Heart left ventricle (tissue), 16 donors: ENCODE results near the gene RADX. TPM values are rescaled to one million over a fixed set of nuclear protein-coding genes. Genes with fewer than 3 reads are reported as not detected.
"Not testable (repeated sequence)": the region's sequence is repeated elsewhere in the genome, so short reads cannot be mapped to it uniquely, and the experiment has no call there.

Source experiments
- ATAC-seq, 4 donors: fragments of 200-7000 bp; cut with Tn5 transposase; one replicate each; pipeline ENCODE4 v1.9.1; 2020 to 2022; ENCODE audit warnings: moderate library complexity in 4 of 4, mild to moderate bottlenecking in 3 of 4, moderate number of reproducible peaks in 1 of 4
- DNase-seq, 5 donors: peaks; one replicate each; pipeline ENCODE4 v3.0.0-alpha.2; 2020
- H3K27ac ChIP-seq, 12 donors: fragments of 200-600 bp; sonication (generic) in 4 of 12; one replicate each; pipeline versions ENCODE4 v1.5.0 to v1.8.0; 2016 to 2022; ENCODE audit warnings: mild to moderate bottlenecking in 2 of 12
- H3K27me3 ChIP-seq, 9 donors: fragments of 200-600 bp; sonication (generic) in 2 of 9; one replicate each; pipeline versions ENCODE4 v1.5.1 to v1.8.0; 2016 to 2022; ENCODE audit warnings: mild to moderate bottlenecking in 3 of 9
- H3K36me3 ChIP-seq, 9 donors: fragments of 200-600 bp; sonication (generic) in 2 of 9; one replicate each; pipeline versions ENCODE4 v1.5.0 to v1.8.0; 2018 to 2022; ENCODE audit warnings: mild to moderate bottlenecking in 2 of 9
- H3K4me1 ChIP-seq, 12 donors: fragments of 200-600 bp; sonication (generic) in 4 of 12; one replicate each; pipeline versions ENCODE4 v1.5.0 to v1.8.0; 2016 to 2022; ENCODE audit warnings: mild to moderate bottlenecking in 3 of 12
- H3K4me3 ChIP-seq, 12 donors: fragments of 200-600 bp; sonication (generic) in 4 of 12; one replicate each; pipeline versions ENCODE4 v1.5.0 to v1.8.0; 2017 to 2022; ENCODE audit warnings: mild to moderate bottlenecking in 9 of 12, moderate library complexity in 4 of 12
- H3K9me3 ChIP-seq, 12 donors: fragments of 200-600 bp; sonication (generic) in 4 of 12; one replicate each; pipeline versions ENCODE4 v1.5.0 to v1.8.0; 2016 to 2022; ENCODE audit warnings: mild to moderate bottlenecking in 1 of 12
- POLR2A ChIP-seq, 2 donors: fragments of 450-650 bp; IDR thresholded peaks; one replicate each; pipeline ENCODE4 v1.6.1; 2017; ENCODE audit warnings: antibody characterized with exemption in 2 of 2, mild to moderate bottlenecking in 2 of 2, moderate library complexity in 2 of 2
- WGBS, 4 donors: extraction: QIAGEN DNeasy Blood & Tissue Kit in 2 of 4; methylation state at CpG; one replicate each; pipeline versions ENCODE4 v1.1.5 to v1.1.7; 2013 to 2018; 5-methylcytosine and 5-hydroxymethylcytosine counted together
- intact Hi-C, 10 donors: fragments of 100-400 bp; cut with DNase I; formaldehyde crosslinking; loops; one replicate each; pipeline versions ENCODE4 v1.11.1 to v1.14.2; 2022
- polyA plus RNA-seq, 2 donors: library from polyadenylated mRNA; stranded (reverse); fragments of 200-250 nt; gene quantifications; one replicate each; pipeline ENCODE4 v1.2.3, GENCODE V29; 2013
- total RNA-seq, 9 donors: library from RNA; depleted of rRNA in 2 of 9; stranded (reverse); fragments of >200 nt in 2 of 9; fragmentation: NEBNext Ultra II Directional in 3 of 9; extraction: Animal tissue kit (Norgen Biotek cat#: 25700) in 3 of 9; gene quantifications; one replicate each; pipeline versions ENCODE4 v1.1.0 to v1.2.4, GENCODE V29; 2016 to 2023
- TF ChIP-seq, protein P1 (sequence below), 12 donors: fragments of 200-600 bp; sonication (generic) in 4 of 12; IDR thresholded peaks; one replicate each; pipeline versions ENCODE4 v1.5.0 to v1.8.0; 2018 to 2022; ENCODE audit warnings: antibody characterized with exemption in 12 of 12, mild to moderate bottlenecking in 5 of 12
- donor health status: ischemic (EF 13 %, LVEDD 7.1; RV severe dilation, severe dysfunction).
- donor health status: healthy with polysubstance abuse.
- donor health status: DM: no; HTN: yes; CAD: no.
- donor health status: DM: no; HTN: no; CAD: no.
- donor health status: ischemic (EF 25% LVEDD 6.9; RV normal size, moderate dysfunction).
- donor health status: ischemic (EF 25% LVEDD 5.7; RV mildly dilated, moderate dysfunction).
- donor health status: healthy.
- donor health status: DM: yes; HTN: yes; CAD: no.
- donor health status: ischemic (EF 35%, LVEDD 5.7; RV mildly dilated, moderate dysfunction).
- donor health status: nonischemic (EF 11% LVEDD 7.7; RV severe dilation, severe dysfunction).
- donor health status: DM: yes; HTN: yes; CAD: no.
- donor health status: PGD.
- donor health status: ischemic (EF 29% LVEDD 5.4; RV normal size, mild dysfunction).
- donor health status: nonischemic (EF 23%, LVEDD 6.1; RV moderate dilation, normal function).

Gene RADX
- total and polyA plus RNA-seq, 11 donors: 0.38 to 2.5 (median 1.1) TPM

DNA sequence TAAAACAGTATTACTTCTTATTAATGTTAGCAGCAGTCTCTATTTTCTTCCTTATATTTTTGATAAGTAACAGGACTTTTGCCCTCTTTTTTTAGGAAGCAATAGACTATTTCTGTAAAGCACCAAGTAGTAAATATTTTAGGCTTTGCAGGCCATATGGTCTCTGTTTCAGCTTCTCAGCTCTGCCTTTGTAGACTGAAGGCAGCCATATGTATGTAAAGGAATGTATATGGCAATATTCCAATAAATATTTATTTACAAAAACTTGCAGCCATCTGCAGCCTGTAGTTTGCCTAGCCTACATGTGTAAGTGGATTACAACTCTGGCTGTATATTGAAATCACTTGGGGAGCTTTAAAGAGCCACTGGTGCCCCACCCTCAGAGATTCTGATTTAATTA is 15.0 kb downstream of the RADX start:
- no peaks in the 10 kb centered on the region for H3K9me3 ChIP-seq
- TF ChIP-seq, protein P1, sequence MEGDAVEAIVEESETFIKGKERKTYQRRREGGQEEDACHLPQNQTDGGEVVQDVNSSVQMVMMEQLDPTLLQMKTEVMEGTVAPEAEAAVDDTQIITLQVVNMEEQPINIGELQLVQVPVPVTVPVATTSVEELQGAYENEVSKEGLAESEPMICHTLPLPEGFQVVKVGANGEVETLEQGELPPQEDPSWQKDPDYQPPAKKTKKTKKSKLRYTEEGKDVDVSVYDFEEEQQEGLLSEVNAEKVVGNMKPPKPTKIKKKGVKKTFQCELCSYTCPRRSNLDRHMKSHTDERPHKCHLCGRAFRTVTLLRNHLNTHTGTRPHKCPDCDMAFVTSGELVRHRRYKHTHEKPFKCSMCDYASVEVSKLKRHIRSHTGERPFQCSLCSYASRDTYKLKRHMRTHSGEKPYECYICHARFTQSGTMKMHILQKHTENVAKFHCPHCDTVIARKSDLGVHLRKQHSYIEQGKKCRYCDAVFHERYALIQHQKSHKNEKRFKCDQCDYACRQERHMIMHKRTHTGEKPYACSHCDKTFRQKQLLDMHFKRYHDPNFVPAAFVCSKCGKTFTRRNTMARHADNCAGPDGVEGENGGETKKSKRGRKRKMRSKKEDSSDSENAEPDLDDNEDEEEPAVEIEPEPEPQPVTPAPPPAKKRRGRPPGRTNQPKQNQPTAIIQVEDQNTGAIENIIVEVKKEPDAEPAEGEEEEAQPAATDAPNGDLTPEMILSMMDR (IDR thresholded peaks at IDR 0.05): no peak
- no peak for TF ChIP-seq POLR2A (IDR thresholded peaks at IDR 0.05)
- intact Hi-C loops: loop anchor here in 1 of 10 donors (10.0 kb wide), 1 partner anchor 122 kb away; no protein-coding TSS in a partner anchor

GRCh38 chrX:106631615-106632014 is 19.8 kb downstream of the RADX start:
- Histone ChIP-seq H3K27ac (no peak overlapping the region), H3K9me3 (no peaks in the 10 kb centered on the region), H3K4me1 (no peaks in the 10 kb centered on the region), H3K36me3 (no peaks in the 10 kb centered on the region), H3K27me3 (no peaks in the 10 kb centered on the region), H3K4me3 (no peak overlapping the region)
- intact Hi-C loops: no loop called here
- ATAC-seq (no peak), DNase-seq (no peak)
- TF ChIP-seq, protein P1 (IDR thresholded peaks at IDR 0.05): no peak
- no peak for TF ChIP-seq POLR2A (IDR thresholded peaks at IDR 0.05)

More for the DNA sequence above, 15.0 kb downstream of the RADX start:
- H3K36me3 ChIP-seq: no peaks in the 10 kb centered on the region
- no peaks in the 10 kb centered on the region for H3K4me1 ChIP-seq
- no peak overlapping the region for H3K4me3 ChIP-seq
- ATAC-seq (no peak), DNase-seq (no peak)
- H3K27me3 ChIP-seq: no peaks in the 10 kb centered on the region
- no peak overlapping the region for H3K27ac ChIP-seq

- intact Hi-C loops: loop anchor here in 1 of 10 donors (5.0 kb wide), 1 partner anchor 117 kb away; no protein-coding TSS in a partner anchor
- Histone ChIP-seq H3K27ac (no peak overlapping the region), H3K4me3 (no peak overlapping the region), H3K36me3 (no peaks in the 10 kb centered on the region), H3K9me3 (no peaks in the 10 kb centered on the region), H3K4me1 (no peaks in the 10 kb centered on the region), H3K27me3 (peaks cover 0 to 13% (median 0%) of the 10 kb centered on the region in 9 donors)
- ATAC-seq: no peak
- no peak for TF ChIP-seq POLR2A (IDR thresholded peaks at IDR 0.05)
- 59 to 68% (median 63%) methylated on average over 1 of the region's 1 CpG for WGBS, 4 donors
- no peak for DNase-seq
Measured at GRCh38 chrX:106649523-106650428, 38.0 kb downstream of the RADX start.

- WGBS, 4 donors: 69 to 93% (median 80%) methylated on average over 2 of the region's 2 CpGs
- H3K9me3 ChIP-seq, ATAC-seq, H3K27ac ChIP-seq, DNase-seq, H3K4me1 ChIP-seq, H3K36me3 ChIP-seq, H3K4me3 ChIP-seq, intact Hi-C loops, H3K27me3 ChIP-seq: not testable (repeated sequence)
Measured at GRCh38 chrX:106653625-106654024, 41.8 kb downstream of the RADX start.

GRCh38 chrX:106670631-106671030 is 58.9 kb downstream of the RADX start:
- no peak for ATAC-seq
- H3K27ac ChIP-seq: no peak overlapping the region
- H3K4me1 ChIP-seq: no peaks in the 10 kb centered on the region
- TF ChIP-seq POLR2A (IDR thresholded peaks at IDR 0.05): no peak
- TF ChIP-seq, protein P1 (IDR thresholded peaks at IDR 0.05): no peak
- 70 to 84% (median 82%) methylated on average over 1 of the region's 1 CpG for WGBS, 4 donors
- H3K36me3 ChIP-seq: no peaks in the 10 kb centered on the region
- no peaks in the 10 kb centered on the region for H3K27me3 ChIP-seq
- H3K9me3 ChIP-seq: no peaks in the 10 kb centered on the region
- intact Hi-C loops: no loop called here
- no peak for DNase-seq
- no peak overlapping the region for H3K4me3 ChIP-seq
